Tongue (tissue), 2 donors: Measurements from ENCODE around the gene FSD2. TPM values are rescaled to one million over a fixed set of nuclear protein-coding genes. Genes with fewer than 3 reads are reported as not detected.
A peak's percentile ranks its signal among the peaks of the same experiment; 100 is the strongest.
"Not testable (repeated sequence)": the region's sequence is repeated elsewhere in the genome, so short reads cannot be mapped to it uniquely, and the experiment has no call there.

Experiments used
- DNase-seq: peaks from one replicate; pipeline ENCODE4 v3.0.0-alpha.2; 2015
- total RNA-seq: library from RNA; depleted of rRNA; stranded (reverse); fragments of >200 nt; gene quantifications from one replicate; pipeline ENCODE4 v1.2.3, GENCODE V29; 2014

The FSD2 gene
- total RNA-seq, 1 donor from 2014 or later = 58.6 TPM

- no peak for DNase-seq
These were observed 24.7 kb upstream of the FSD2 start for GRCh38 chr15:82830427-82831173.

- DNase-seq = no peak
These were observed 23.4 kb upstream of the FSD2 start for GRCh38 chr15:82829234-82829633.

- DNase-seq = no peak
These were observed 22.2 kb upstream of the FSD2 start for GRCh38 chr15:82828075-82828474.

- no peak for DNase-seq
These were observed 17.2 kb upstream of the FSD2 start for GRCh38 chr15:82823049-82823448.

GRCh38 chr15:82821851-82822250, 16.0 kb upstream of the FSD2 start:
- DNase-seq = not testable (repeated sequence)

DNA sequence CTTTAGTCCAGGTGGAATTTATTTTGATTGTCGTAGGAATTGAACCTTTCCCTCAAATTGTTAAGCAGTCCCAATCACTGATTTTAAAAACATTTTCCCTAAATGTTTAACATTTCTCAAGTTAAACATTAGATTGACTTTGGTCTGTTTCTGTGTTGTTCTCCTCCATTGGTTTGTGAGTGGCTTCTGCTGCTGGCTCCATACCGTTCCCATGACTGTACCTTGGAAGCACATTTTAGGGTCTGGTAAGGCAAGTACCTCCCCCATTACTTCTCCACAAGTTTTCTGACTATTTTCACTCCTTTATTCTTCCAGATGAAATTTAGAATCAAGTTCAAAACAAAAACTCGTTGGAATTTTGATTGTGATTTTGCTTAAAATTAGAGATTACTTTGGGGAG, 15.5 kb upstream of the FSD2 start:
- not testable (repeated sequence) for DNase-seq

DNA sequence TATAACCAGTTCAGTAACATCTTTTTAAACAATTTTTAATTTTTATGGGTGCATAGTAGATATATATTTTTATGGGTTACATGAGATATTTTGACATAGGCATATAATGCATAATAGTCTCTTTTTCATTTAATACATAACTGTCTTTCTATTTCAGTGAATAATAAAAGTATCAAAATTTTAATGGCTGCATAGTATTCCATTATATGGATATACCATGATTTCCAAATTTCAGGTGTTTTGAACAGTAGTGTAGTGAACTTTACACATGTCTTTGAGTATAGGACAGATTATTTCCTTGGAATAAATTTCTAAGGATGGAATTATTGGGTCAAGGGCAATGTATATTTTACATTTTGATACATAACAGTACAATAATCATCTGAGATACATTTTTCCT, 14.3 kb upstream of the FSD2 start:
- DNase-seq = no peak

- DNase-seq = no peak
These were observed 7.1 kb upstream of the FSD2 start for GRCh38 chr15:82812994-82813393.

GRCh38 chr15:82810890-82811426, 5.1 kb upstream of the FSD2 start:
- no peak for DNase-seq

DNA sequence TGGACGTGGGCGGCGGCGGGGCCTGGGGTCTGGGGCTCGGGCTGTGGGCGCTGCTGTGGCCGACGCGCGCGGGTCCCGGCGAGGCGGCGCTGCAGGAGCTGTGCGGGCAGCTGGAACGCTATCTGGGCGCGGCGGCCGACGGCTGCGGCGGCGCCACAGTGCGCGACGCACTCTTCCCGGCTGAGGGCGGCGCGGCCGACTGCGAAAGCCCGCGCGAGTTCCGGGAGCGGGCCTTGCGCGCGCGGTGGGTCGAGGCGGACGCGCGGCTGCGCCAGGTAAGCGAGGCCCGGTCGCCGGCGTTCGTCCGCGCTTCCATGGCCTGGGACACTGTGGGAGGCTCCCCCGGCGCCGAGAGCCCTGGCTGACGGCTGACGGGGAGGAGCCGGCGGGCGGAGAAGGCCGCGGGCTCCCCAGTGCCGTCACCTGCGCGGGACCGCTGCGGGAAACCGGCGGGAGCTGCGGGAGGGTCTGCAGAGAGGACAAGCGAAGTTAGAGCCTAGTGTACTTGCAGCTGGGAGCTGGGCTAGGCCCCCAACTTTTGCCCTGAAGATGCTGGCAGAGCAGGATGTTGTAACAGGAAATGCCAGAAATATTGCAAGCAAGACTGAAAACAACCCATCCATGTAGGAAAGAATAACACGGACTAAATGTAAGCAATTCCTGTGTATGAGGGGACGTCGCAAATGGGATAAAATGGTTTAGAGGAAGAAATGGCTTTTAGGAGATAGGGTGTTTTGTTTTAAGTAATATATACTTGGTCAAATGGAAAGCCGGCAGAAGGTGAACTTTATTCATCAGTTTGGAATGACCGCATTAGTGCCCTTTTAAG, 4.4 kb upstream of the FSD2 start:
- DNase-seq = peak; percentile 53

- DNase-seq = peak; percentile 99
These were observed 3.6 kb upstream of the FSD2 start, which contains the start of gene WHAMM for GRCh38 chr15:82809308-82810060. WHAMM (plus strand) TSS chr15:82809628; CDS start chr15:82809727, 99 bp downstream.

DNA sequence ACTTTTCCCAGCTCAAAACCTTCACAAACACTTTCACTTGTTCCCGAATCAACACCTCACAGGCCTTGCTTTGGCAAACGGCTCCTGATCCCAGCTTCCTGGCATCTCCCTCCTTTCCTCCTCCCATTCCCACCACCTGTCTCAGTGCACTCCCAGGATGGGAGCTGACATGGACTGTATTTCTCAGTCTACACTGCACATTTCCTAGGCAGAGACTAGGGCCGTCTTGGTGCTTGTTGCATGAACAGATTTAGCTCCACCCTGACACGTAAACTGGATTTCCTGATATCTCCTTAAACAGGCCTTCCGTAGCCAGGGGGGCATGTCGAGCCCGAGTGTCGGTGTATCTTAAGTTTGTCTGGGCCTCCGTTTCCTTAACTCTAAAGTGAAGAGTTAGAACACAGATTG, 2.8 kb upstream of the FSD2 start:
- peak; percentile 25 for DNase-seq

DNA sequence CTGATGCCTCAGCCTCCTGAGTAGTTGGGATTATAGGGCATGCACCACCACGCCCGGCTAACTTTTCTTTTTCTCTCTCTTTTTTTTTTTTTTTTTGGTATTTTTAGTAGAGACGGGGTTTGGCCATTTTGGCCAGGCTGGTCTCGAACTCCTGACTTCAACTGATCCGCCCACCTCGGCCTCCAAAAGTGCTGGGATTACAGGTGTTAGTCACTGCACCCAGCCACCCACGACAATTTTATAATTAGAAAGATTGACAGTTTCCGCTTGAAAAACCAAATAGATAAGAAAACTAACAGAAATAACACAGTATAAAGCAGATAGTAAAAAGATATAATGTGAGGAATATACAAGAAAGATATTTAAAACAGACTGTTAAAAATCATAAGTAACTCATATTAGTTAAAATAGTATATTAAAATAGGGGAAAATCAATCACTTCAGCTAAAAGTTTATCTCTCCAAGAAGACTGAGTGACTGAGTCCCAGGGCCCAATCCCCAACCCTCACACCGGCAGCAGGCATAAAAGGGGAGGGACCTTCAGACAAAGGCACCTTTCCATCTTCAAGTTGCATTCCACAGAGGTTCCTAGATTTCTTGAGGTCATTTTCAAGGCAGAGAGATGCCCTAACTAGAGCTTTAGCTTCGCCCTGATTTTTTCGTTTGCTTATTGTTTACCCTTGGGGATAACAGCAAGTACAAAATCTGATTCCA, 2.2 kb upstream of the FSD2 start:
- no peak for DNase-seq

GRCh38 chr15:82804575-82804949, 1.3 kb downstream of the FSD2 start:
- peak; percentile 31 for DNase-seq

GRCh38 chr15:82803793-82804574, 1.9 kb downstream of the FSD2 start:
- DNase-seq = no peak

DNA sequence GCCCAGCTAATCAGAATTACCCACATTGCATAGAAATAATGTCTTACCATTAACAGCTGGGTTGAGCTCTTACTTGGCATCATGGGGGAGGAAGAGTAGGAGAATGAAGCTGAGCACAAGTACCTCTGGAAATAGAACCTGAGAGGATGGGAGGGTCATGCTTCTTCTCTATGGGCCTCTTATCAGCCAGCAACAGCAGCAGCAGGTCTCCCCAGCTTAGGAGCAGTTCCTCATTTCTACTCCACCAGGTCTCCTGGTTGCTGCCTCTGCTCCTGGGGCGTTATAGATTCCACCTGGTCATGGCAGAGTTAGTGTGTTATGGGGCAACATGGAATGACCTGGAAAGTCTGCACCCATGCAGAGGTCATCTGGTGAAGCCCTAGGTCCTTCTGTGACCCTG, 3.4 kb downstream of the FSD2 start:
- no peak for DNase-seq

DNA sequence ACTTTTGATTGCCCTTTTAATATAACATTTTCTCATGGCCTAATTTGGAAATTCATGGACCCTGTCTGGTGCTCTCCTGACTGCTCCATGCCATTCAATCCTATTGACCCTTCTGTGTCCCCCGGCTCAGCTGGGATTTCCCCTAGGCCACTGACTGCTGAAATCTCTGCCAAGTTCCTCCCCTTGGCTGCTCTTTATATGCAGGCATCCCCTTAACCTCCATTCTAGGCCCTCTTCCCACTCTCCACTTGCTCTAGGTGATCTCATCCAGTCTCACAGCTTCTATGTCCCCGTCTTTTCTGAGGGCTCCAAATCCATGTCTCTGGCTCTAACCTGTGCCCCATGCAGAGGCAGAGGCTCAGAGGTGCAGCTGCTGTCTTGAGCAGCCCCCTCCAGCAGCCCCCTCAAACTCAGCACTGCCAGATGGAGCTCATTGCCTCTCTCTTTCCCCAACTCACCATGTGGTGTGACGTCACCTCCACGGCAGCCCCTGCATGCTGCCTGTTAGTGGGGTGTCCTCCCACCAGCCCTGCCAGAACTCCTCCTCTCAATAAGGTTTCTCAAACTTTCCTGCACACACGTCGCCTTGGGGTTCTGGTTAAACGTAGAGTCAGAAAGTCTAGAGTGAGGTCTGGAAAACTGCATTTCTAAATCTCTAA, 6.6 kb downstream of the FSD2 start:
- DNase-seq = no peak

DNA sequence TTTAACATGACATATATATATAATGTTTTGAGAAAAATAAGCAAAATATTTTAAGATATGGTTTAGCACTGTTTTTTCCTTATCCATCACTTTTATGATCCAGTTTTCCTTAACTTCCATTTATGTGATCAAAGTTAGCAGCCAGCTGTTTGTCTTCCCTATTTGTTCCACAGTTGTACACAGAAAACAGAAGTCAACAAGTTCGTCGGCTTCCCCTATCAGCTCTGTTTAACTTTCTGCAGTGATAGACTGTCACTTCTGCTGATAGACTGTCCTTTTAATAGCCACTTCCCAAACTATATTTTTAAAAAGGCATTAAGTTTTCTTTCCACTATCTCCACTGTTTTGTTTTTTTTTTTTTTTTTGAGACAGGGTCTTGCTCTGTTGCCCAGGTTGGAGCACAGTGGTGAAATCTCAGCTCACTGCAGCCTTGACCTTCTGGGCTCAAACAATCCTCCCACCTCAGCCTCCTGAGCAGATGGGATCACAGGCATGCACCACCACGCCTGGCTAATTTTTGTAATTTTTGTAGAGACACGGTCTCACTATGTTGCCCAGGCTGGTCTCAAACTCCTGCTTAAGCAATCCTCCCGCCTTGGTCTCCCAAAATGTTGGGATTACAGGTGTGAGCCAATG, 7.2 kb downstream of the FSD2 start:
- no peak for DNase-seq

DNA sequence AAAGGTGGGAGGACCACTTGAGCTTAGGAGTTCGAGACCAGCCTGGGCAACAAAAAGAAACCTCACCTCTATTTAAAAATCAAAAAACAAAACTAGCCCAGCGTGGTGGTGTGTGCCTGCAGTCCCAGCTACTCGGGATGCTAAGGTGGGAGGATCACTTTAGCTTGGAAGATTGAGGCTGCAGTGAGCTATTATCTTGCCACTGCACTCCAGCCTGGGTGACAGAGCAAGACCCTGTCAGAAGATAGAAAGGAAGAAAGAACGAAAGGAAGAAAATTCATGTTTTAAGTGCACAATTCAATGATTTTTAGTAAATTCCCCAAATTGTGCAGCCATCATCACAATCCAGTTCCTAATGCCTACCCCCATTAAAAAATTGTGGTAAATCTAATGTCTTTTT, 7.8 kb downstream of the FSD2 start:
- no peak for DNase-seq

GRCh38 chr15:82793737-82794136, 12.1 kb downstream of the FSD2 start:
- DNase-seq = no peak
